Measurements from ENCODE around the gene GIN1.

GIN1 gene

DNA sequence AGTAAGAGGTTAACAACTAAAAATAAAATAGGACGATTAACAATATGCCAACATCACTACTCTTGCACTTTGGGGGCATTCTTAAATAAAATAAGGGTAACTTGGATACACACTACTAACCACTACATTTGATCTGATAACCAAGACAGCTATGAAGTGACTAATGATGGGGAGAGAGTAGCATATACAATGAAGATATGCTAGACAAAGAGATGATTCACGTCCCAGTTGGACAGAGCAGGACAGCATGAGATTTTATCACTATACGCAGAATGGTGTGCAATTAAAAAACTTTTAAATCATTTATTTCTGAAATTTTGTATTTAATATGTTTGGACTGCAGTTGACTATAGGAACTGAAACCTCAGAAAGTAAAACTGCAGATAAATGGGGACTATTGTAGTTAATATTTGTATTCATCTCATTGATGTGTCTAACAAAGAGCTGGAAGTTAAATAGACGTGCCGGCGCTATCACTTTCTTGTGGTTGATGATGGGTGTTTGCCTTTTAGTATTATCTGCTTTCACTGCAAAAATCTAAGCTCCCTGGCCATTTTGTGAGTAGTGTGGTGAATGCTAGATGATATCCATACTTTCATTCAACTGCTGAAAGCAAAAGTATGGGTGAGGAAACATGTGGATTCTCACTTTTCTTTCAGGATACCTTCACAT lies 18.7 kb downstream of the GIN1 start:
- TF ChIP-seq, protein P1, sequence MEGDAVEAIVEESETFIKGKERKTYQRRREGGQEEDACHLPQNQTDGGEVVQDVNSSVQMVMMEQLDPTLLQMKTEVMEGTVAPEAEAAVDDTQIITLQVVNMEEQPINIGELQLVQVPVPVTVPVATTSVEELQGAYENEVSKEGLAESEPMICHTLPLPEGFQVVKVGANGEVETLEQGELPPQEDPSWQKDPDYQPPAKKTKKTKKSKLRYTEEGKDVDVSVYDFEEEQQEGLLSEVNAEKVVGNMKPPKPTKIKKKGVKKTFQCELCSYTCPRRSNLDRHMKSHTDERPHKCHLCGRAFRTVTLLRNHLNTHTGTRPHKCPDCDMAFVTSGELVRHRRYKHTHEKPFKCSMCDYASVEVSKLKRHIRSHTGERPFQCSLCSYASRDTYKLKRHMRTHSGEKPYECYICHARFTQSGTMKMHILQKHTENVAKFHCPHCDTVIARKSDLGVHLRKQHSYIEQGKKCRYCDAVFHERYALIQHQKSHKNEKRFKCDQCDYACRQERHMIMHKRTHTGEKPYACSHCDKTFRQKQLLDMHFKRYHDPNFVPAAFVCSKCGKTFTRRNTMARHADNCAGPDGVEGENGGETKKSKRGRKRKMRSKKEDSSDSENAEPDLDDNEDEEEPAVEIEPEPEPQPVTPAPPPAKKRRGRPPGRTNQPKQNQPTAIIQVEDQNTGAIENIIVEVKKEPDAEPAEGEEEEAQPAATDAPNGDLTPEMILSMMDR (IDR thresholded peaks at IDR 0.05; ENCODE audit: control insufficient read depth, insufficient read depth, low read depth, low read length, missing control alignments), result no peak
- DNase-seq (ENCODE audit: low read depth), result no peak
- H3K4me3 ChIP-seq (ENCODE audit: control insufficient read depth, low read depth, low read length), result no peak overlapping the region

DNA sequence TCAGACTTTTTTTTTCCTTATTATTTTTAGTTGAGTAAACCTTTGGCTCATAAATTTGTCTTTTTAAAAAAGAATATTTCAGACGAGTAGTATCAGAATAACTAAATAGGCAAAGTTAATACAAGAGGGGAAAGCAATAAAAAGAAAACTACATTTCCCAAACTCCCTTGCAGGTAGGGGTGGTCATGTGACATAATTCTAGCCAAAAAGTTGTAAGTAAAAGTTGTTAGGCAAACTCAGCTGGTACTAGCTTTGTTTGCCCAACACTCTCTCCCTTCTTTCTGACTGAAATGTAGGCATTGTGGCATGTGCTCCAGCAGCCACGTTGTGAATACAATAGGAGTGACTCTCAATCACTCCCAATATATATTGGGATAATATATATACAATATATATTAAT lies 20.9 kb downstream of the GIN1 start:
- no peak overlapping the region for H3K4me3 ChIP-seq (ENCODE audit: control insufficient read depth, low read depth, low read length)
- TF ChIP-seq, protein P1 (IDR thresholded peaks at IDR 0.05; ENCODE audit: control insufficient read depth, insufficient read depth, low read depth, low read length, missing control alignments), result no peak
- DNase-seq (ENCODE audit: low read depth), result no peak

DNA sequence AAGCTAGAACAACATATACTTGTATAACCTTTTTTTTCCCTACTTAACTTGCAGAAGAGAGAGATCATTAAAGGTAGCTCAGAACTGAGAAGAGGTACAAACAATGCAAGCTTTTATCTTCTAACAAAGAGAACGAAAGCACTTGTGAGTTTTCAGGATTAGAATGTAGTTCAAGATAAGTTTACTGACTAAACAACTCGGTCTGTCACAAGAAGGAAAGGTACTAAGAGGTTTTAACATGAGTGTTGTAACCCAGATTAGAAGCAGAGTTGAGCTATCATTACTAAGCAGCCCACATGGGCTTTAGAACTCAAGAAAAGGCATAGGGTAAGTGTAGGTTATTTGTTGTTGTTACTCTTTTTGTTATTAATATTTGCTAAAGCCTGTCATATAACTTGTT lies 25.2 kb downstream of the GIN1 start:
- H3K4me3 ChIP-seq (ENCODE audit: control insufficient read depth, low read depth, low read length), result no peak overlapping the region
- TF ChIP-seq, protein P1 (IDR thresholded peaks at IDR 0.05; ENCODE audit: control insufficient read depth, insufficient read depth, low read depth, low read length, missing control alignments), result no peak
- DNase-seq (ENCODE audit: low read depth), result no peak

DNA sequence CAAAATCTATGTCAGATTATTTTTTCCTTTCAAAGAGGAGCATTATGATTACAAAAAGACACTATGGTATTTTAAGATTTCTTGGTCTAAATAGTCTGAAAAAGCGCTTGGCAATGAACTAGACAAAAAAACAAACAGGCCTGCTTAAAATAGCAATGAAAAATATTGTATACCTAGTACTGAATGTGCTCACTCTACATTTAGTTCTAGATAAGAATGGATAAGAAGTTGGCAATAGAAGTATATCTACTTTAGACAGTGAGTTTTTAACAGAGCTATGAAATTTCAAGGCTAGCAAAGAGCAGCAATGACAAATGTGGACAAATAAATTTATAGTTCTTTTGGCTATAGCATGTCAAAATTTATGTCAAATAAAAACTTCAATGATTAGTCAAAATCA lies 26.2 kb downstream of the GIN1 start:
- TF ChIP-seq, protein P1 (IDR thresholded peaks at IDR 0.05; ENCODE audit: control insufficient read depth, insufficient read depth, low read depth, low read length, missing control alignments), result no peak
- no peak overlapping the region for H3K4me3 ChIP-seq (ENCODE audit: control insufficient read depth, low read depth, low read length)
- DNase-seq (ENCODE audit: low read depth), result no peak

DNA sequence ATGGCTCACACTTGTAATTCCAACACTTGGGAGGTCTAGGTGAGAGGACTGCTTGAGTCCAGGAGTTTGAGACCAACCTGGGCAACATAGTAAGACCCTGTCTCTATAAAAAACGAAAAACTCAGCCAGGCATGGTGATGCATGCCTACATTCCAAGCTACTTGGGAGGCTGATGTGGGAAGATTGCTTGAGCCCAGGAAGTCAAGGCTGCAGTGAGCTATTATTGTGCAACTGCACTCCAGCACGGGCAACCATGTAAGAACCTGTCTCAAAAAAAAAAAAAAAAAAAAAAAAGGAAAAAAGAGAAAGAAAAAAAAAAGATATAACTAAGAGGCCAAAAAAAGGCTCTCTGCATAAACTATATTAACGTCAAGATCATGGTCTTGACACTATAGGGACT lies 27.3 kb downstream of the GIN1 start:
- DNase-seq (ENCODE audit: low read depth), result no peak
- TF ChIP-seq, protein P1 (IDR thresholded peaks at IDR 0.05; ENCODE audit: control insufficient read depth, insufficient read depth, low read depth, low read length, missing control alignments), result no peak
- H3K4me3 ChIP-seq (ENCODE audit: control insufficient read depth, low read depth, low read length), result no peak overlapping the region

DNA sequence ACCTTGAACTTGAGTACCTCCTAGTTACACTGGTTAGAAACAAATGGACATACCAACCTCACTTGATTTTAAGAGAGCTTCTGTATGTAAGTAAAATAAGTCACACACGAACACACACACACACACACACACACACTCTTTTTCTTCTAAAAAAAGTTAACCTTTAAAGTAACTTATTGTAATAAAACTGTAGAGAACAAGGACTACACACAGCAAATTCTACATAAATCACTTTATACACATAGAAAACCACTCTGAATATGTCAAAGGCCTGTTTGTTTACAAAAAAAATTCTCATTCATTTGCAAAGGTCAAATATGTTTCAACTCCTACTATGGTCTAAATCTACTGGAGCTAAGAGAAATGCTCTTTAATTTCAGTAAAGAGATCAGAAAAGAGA lies 29.1 kb downstream of the GIN1 start:
- H3K4me3 ChIP-seq (ENCODE audit: control insufficient read depth, low read depth, low read length), result no peak overlapping the region
- TF ChIP-seq, protein P1 (IDR thresholded peaks at IDR 0.05; ENCODE audit: control insufficient read depth, insufficient read depth, low read depth, low read length, missing control alignments), result no peak
- no peak for DNase-seq (ENCODE audit: low read depth)

Data from AG09309 (cell line).